HG03439 (cell line): ENCODE data around the gene CHST10.
"Not testable (repeated sequence)": the region's sequence is repeated elsewhere in the genome, so short reads cannot be mapped to it uniquely, and the experiment has no call there.

Experiments
- ATAC-seq: cut with Tn5 transposase; IDR thresholded peaks from one replicate; pipeline ENCODE4 v1.9.1; 2021; ENCODE audit warnings: mild to moderate bottlenecking, moderate library complexity; ENCODE audit not compliant: unreplicated experiment

CHST10 gene

GRCh38 chr2:100344433-100344832, 73.0 kb downstream of the CHST10 start:
- no peak for ATAC-seq

GRCh38 chr2:100342466-100342865, 75.0 kb downstream of the CHST10 start:
- not testable (repeated sequence) for ATAC-seq
